NCI-H1105 (cell line): ENCODE data around the gene MYO1D.
"Not testable (repeated sequence)": the region's sequence is repeated elsewhere in the genome, so short reads cannot be mapped to it uniquely, and the experiment has no call there.

Experiments
- DNase-seq: peaks from one replicate; lab custom pipeline; 2025; lab: John Stamatoyannopoulos, UW

MYO1D gene

GRCh38 chr17:32731556-32732295, 145.2 kb downstream of the MYO1D start:
- no peak for DNase-seq

- DNase-seq, result no peak
Measured at GRCh38 chr17:32727681-32728080, 149.2 kb downstream of the MYO1D start.

GRCh38 chr17:32725697-32726096, 151.2 kb downstream of the MYO1D start:
- DNase-seq, result no peak

- no peak for DNase-seq
Measured at GRCh38 chr17:32723310-32723955, 153.5 kb downstream of the MYO1D start.

- DNase-seq, result no peak
Measured at GRCh38 chr17:32722733-32723132, 154.2 kb downstream of the MYO1D start.

GRCh38 chr17:32720671-32721070, 156.3 kb downstream of the MYO1D start:
- no peak for DNase-seq

- no peak for DNase-seq
Measured at GRCh38 chr17:32719689-32720088, 157.2 kb downstream of the MYO1D start.

- DNase-seq, result not testable (repeated sequence)
Measured at GRCh38 chr17:32714922-32715321, 162.0 kb downstream of the MYO1D start.

GRCh38 chr17:32714206-32714605, 162.7 kb downstream of the MYO1D start:
- DNase-seq, result not testable (repeated sequence)

GRCh38 chr17:32713081-32713480, 163.8 kb downstream of the MYO1D start:
- no peak for DNase-seq

GRCh38 chr17:32709562-32709961, 167.4 kb downstream of the MYO1D start:
- no peak for DNase-seq

GRCh38 chr17:32701871-32702270, 175.1 kb downstream of the MYO1D start:
- DNase-seq, result no peak

GRCh38 chr17:32699247-32699646, 177.7 kb downstream of the MYO1D start:
- no peak for DNase-seq

- DNase-seq, result no peak
Measured at GRCh38 chr17:32697728-32698625, 178.9 kb downstream of the MYO1D start.

- no peak for DNase-seq
Measured at GRCh38 chr17:32696426-32696825, 180.5 kb downstream of the MYO1D start.

GRCh38 chr17:32695864-32696263, 181.1 kb downstream of the MYO1D start:
- DNase-seq, result no peak

- peak; percentile 23 for DNase-seq
Measured at GRCh38 chr17:32693194-32693897, 183.6 kb downstream of the MYO1D start.

- DNase-seq, result no peak
Measured at GRCh38 chr17:32692179-32692578, 184.7 kb downstream of the MYO1D start.

GRCh38 chr17:32689348-32689747, 187.6 kb downstream of the MYO1D start:
- DNase-seq, result no peak

GRCh38 chr17:32688221-32688620, 188.7 kb downstream of the MYO1D start:
- DNase-seq, result no peak

- no peak for DNase-seq
Measured at GRCh38 chr17:32684087-32684958, 192.6 kb downstream of the MYO1D start.
